ENCODE data around the gene PRXL2C. TPM values are rescaled to one million over a fixed set of nuclear protein-coding genes. Genes with fewer than 3 reads are reported as not detected.

The PRXL2C gene
- total RNA-seq, result 5.5 and 5.8 TPM in 2 replicates

GRCh38 chr9:96655198-96655851 lies at the start of gene PRXL2C:
Gene PRXL2C, minus strand, starts transcription at chr9:96655317. Its CDS starts 36 bp downstream, at chr9:96655281.

GRCh38 chr9:96619491-96620180 lies 35.5 kb downstream of the PRXL2C start, which contains the start of gene CDC14B:
Gene CDC14B, minus strand, starts transcription at chr9:96619843. Its CDS starts 465 bp downstream, at chr9:96619378.

Other genes with a start within 250 kb of the PRXL2C start
- gene ZNF367, start 236.9 kb downstream of the PRXL2C start, total RNA-seq, result 2.8 and 5.0 TPM in 2 replicates
- 5.4 and 5.6 TPM in 2 replicates for gene HABP4, start 205.1 kb downstream of the PRXL2C start, total RNA-seq
- 9.3 and 15.4 TPM in 2 replicates for gene CDC14B, start 35.5 kb downstream of the PRXL2C start, total RNA-seq
- 2.7 and 3.7 TPM in 2 replicates for gene ZNF510, start 122.8 kb upstream of the PRXL2C start, total RNA-seq
- gene ZNF782, start 199.2 kb upstream of the PRXL2C start, total RNA-seq, result 2.3 and 12.6 TPM in 2 replicates

Data from airway epithelial cell (primary cell).